ENCODE data around the gene EFNB3. TPM values are rescaled to one million over a fixed set of nuclear protein-coding genes. Genes with fewer than 3 reads are reported as not detected.

Gene EFNB3
- total RNA-seq, 1 experiment from 2014 or later: 2.5 TPM

DNA sequence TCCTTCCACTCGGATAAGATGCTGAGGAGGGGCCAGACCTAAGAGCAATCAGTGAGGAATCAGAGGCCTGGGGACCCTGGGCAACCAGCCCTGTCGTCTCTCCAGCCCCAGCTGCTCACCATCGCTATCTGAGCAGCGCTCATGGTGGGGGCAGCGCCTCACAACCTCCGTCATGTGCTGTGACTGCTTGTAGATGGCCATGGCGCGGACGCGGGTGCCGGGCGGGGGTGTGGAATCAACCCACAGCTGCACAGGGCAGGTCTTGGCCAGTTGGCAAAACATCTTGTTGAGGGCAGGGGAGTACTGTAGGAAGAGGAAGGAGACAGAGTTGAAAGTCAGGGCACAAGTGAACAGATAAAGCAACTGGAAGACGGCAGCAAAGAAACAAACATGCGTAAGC, 30.1 kb upstream of the EFNB3 start:
- DNase-seq (ENCODE audit: low read depth, low spot score) (no peak), ATAC-seq (no peak)
- Histone ChIP-seq H3K27me3 (ENCODE audit: control insufficient read depth, insufficient read depth, low read length) (no peaks in the 10 kb centered on the region), H3K4me3 (ENCODE audit: low read depth in 2 of 2, low read length in 2 of 2) (no peak overlapping the region), H3K36me3 (ENCODE audit: control insufficient read depth, insufficient read depth, low read length) (peaks cover 9% of the 10 kb centered on the region), H3K9me3 (ENCODE audit: control insufficient read depth, insufficient read depth, low read depth, low read length) (no peaks in the 10 kb centered on the region), H3K4me1 (ENCODE audit: control insufficient read depth, insufficient read depth, low read length) (no peaks in the 10 kb centered on the region), H3K27ac (ENCODE audit: low read length) (no peak overlapping the region)
- ChIA-PET POLR2A (no interaction called here), CTCF (no interaction called here)
- in situ Hi-C loops (cut with HindIII; ENCODE audit: low pct_unique_long_range_greater_than_20kb, low sequenced_read_pairs): no loop called here
- intact Hi-C loops (cut with micrococcal nuclease; ENCODE audit: unreplicated experiment): no loop called here
- no TSS peak for BruUV-seq (replicated peaks)
- TF ChIP-seq CTCF (IDR thresholded peaks at IDR 0.05): no peak
- TF ChIP-seq TCF7L2 (IDR thresholded peaks at IDR 0.05; ENCODE audit: low read depth, low read length): no peak
- no peak for TF ChIP-seq REST (IDR thresholded peaks at IDR 0.05; ENCODE audit: insufficient read depth in 1 of 2, low read depth in 2 of 2, low read length in 1 of 2)

DNA sequence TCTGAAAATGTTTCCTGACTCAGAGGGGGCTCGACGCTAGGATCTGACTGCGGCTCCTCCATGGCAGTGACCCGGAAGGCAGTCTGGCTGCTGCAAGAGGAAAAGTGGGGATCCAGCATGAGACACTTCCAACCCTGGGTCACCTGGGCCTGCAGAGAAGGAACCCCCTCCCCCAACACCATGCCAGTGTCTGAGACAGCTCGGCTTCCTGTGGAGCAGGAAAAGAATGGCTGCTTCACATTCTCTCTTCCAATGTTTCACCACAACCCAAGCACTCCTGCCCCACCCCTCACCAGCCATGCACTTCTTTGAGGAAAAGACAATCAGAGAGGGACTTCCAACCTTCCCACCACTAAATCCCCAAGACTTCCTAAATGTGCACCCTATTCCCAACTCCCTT, 28.5 kb upstream of the EFNB3 start:
- intact Hi-C loops (cut with micrococcal nuclease; ENCODE audit: unreplicated experiment) (no loop called here), in situ Hi-C loops (cut with HindIII; ENCODE audit: low pct_unique_long_range_greater_than_20kb, low sequenced_read_pairs) (no loop called here)
- 0 out of 2 replicates have a peak, but pooled peaks cover 5% of the 10 kb centered on the region for H3K36me3 ChIP-seq (ENCODE audit: control insufficient read depth, insufficient read depth, low read length)
- no peak overlapping the region for H3K27ac ChIP-seq (ENCODE audit: low read length)
- ChIA-PET POLR2A (no interaction called here), CTCF (interaction anchor here (0.5 kb wide), 1 partner anchor 9 kb away, joined by 4 read pairs; no protein-coding TSS in a partner anchor)
- no peak for DNase-seq (ENCODE audit: low read depth, low spot score)
- no peaks in the 10 kb centered on the region for H3K9me3 ChIP-seq (ENCODE audit: control insufficient read depth, insufficient read depth, low read depth, low read length)
- H3K27me3 ChIP-seq (ENCODE audit: control insufficient read depth, insufficient read depth, low read length): no peaks in the 10 kb centered on the region
- TF ChIP-seq POLR2AphosphoS5 (IDR thresholded peaks at IDR 0.05; ENCODE audit: low read depth, low read length): no peak
- TF ChIP-seq SIN3A (IDR thresholded peaks at IDR 0.05; ENCODE audit: borderline replicate concordance, insufficient read depth, low read depth, low read length): no peak
- no peak for TF ChIP-seq CTCF (IDR thresholded peaks at IDR 0.05)
- TF ChIP-seq TCF7L2 (IDR thresholded peaks at IDR 0.05; ENCODE audit: low read depth, low read length): no peak
- no peak for TF ChIP-seq REST (IDR thresholded peaks at IDR 0.05; ENCODE audit: insufficient read depth in 1 of 2, low read depth in 2 of 2, low read length in 1 of 2)
- H3K4me1 ChIP-seq (ENCODE audit: control insufficient read depth, insufficient read depth, low read length): no peaks in the 10 kb centered on the region
- BruUV-seq (replicated peaks): no TSS peak
- no peak overlapping the region for H3K4me3 ChIP-seq (ENCODE audit: low read depth in 2 of 2, low read length in 2 of 2)
- no peak for ATAC-seq

Measured in Panc1 (cell line).